Measurements from ENCODE around the gene DTL.
"Not testable (repeated sequence)": the region's sequence is repeated elsewhere in the genome, so short reads cannot be mapped to it uniquely, and the experiment has no call there.

Gene DTL

DNA sequence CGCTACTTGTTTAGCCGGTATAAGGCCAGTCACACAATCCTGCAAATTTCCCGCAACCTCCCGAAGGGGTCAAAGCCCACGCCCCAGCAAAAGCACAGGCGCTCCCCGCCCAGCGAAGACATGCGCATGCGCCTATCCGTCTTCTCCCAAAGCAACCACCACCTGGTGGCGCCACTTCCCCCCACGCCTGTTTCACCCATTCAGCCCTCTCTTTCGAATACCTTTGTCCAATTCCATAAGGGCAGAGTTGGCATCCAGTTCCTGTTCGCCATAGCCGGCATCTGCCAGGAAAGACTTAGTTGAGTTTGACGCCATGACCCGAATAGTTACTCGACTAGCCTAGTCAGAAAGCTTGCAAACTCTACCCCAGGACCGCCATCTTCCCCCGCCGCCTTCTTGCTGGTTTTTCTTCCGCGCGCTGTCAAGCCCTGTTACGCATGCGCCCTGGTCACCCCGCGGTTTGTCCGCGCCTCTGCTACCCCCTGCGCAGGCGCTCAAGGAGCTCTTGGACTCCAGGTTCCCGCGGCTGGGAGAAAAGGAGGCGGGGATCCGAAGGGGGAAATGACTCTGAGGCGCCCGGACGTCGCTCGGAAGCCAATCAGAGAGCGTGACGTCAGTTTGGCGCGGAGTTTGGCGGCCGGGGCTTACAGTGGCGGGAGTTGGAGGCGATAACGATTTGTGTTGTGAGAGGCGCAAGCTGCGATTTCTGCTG lies at the start of gene DTL, which contains the start of gene INTS7:
DTL (plus strand) TSS at position 626 of the 712 bp plus-strand sequence. CDS start 143 bp downstream, outside the sequence.
INTS7 (minus strand) TSS at position 435 of the 712 bp plus-strand sequence; CDS start at position 315, 120 bp downstream.
- peak; percentile 99 for DNase-seq (ENCODE audit: low read depth)

DNA sequence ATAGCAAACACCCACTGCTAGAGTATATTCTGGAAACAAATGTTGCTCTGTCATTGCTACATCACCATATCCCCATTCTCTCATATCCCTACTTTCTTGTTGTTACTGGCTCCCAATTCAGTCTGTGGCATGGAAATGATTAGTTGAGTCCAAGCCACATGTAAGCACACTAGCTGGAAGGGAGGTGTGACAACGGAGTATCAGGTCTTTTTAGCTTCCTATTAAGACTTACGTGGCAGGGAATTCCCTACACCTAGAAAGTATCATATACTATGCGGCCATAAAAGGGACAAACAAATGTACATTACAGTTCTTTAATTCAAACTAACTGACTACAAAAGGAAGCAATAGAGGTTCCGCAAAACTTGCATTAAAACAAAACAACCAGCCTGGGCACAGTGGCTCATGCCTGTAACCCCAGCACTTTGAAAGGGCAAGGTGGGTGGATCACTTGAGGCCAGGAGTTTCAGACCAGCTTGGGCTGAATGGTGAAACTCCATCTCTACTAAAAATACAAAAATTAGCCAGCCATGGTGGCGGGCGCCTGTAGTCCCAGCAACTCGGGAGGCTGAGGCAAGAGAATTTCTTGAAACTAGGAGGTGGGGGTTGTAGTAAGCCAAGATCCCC lies 48.8 kb upstream of the DTL start:
- DNase-seq (ENCODE audit: low read depth): no peak

- DNase-seq (ENCODE audit: low read depth): no peak
Measured at GRCh38 chr1:211991695-211992094, 43.9 kb upstream of the DTL start.

DNA sequence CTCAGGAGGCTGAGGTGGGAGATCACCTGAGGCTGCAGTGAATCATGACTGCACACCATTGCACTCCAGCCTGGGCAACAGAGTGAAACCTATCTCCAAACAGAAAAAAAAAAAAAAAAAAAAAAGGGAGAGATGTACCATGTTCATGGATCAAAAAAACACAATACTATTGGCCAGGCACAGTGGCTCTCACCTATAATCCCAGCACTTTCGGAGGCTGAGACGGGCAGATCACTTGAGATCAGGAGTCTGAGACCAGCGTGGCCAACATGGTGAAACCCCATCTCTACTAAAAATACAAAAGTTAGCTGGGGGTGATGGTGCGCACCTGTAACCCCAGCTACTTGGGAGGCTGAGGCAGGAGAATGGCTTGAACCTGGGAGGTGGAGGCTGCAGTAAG lies 38.1 kb upstream of the DTL start:
- not testable (repeated sequence) for DNase-seq (ENCODE audit: low read depth)

DNA sequence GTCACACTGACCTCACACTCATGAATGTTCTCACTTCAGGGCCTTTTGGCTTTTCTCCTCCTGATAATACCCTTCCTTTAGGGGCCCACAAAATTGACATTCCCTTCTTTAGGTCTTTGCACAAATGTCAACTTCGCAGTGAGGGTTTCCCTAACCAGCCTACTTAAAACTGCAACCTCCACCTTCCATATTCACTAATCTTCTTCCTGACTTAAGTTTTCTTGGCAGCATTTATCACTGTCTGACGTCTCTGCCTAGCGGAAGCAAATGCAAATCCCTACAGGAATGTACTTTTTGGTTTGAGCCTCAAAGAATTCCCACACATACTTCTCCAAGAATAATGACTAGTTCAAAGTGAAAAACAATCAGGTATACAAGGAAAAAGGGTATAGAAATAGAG lies 33.0 kb upstream of the DTL start:
- no peak for DNase-seq (ENCODE audit: low read depth)

- DNase-seq (ENCODE audit: low read depth): no peak
Measured at GRCh38 chr1:212004895-212005608, 30.5 kb upstream of the DTL start.

GRCh38 chr1:212007178-212007577 lies 28.4 kb upstream of the DTL start:
- DNase-seq (ENCODE audit: low read depth): no peak

- DNase-seq (ENCODE audit: low read depth): no peak
Measured at GRCh38 chr1:212007886-212008285, 27.7 kb upstream of the DTL start.

- DNase-seq (ENCODE audit: low read depth): no peak
Measured at GRCh38 chr1:212009561-212009960, 26.0 kb upstream of the DTL start.

DNA sequence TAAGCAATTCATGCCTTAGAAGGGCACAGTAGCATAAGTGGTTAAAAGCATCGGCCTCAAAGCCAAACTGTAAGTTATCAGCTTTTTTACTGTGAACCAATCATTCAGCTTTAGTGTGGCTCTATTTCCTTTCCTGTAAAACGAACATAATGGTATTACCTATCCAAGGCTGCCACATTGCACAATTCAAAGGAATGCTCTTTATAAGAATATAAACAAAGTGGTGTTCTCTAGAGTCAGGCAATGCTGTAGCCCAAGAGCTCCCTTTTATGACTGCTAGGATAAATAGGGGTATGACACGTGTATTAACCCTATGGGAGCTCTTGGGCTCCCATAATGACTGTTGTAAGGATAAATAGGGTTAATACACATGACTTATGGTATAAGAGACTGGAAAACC lies 25.5 kb upstream of the DTL start:
- no peak for DNase-seq (ENCODE audit: low read depth)

DNA sequence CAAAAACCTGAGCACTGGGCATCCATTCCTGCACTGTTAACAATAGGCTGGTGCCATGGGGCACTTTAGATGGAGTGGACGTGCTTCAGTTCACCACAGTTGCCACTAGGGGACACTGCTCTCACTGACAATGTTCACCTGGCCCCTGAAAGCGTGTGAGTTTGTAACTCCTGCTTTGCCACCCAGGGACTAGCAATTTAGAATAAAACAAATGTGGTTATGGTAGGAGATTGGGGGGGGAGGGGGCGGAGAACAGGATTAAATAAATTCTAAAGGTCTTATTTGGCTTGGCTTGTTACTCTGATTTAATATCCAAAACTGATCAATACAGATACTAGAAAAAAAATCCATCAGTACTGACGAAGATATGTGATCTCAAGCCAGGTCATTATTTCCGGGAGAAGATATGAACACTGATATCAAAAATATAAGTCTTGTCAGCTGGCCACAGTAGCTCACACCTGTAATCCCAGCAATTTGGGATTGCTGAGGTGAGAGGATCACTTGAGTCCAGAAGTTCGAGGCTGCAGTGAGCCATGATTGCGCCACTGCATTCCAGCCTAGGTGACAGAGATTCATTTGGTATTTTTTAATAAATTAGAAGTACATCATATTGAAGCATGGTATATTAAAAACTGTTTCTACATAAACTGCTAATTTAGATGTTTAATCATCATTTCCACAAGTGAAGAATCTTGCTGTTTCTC lies 23.4 kb upstream of the DTL start:
- DNase-seq (ENCODE audit: low read depth): peak; percentile 77

DNA sequence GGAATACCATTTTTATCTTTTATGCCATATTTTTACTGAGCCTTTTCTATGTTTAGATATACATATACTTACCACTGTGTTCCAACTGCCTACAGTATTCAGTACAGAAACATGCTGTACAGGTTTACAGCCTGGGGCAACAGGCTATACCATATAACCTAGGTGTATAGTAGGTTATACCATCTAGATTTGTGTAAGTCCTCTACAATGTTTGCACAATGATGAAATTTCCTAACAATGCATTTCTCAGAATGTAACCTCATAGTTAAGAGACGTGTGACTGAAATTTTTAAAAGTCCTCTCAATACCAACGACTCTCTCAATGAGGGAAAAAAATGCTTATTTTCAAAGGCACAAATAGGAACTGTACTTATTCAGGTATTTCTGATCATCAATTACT lies 21.9 kb upstream of the DTL start:
- DNase-seq (ENCODE audit: low read depth): no peak

DNA sequence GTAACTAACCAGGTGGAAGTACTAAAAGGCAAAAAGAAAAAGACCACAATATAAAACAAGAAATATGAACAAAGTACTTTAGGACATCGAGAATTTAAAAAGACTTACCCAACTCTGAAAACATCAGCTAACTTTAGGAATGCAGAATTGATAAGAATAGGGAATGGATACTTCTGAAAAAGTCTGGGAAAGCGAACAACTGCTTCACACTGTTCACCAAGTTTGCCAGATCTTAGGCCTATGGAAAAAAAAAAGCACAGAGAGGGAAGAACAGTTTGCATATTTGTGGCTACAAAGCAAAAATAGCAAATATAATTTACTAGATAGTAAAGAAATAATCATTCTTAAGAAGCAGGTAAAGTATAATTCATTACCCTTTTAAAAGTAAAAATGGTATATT lies 14.6 kb upstream of the DTL start:
- DNase-seq (ENCODE audit: low read depth): no peak

DNA sequence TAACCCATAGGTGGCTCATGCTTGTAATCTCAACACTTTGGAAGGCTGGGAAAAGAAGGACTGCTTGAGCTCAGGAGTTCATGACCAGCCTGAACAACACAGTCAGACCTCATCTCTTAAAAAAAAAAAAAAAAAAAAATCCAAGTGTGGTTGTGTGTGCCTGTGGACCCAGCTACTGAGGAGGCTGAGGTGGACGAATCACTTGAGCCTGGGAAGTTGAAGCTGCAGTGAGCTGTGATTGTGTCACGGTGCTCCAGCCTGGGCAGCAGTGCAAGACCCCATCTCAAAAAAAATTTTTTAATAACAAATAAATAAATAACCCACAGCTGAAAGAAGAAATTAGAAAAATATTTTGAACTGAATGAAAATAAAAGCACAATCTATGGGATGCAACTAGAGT lies 14.0 kb upstream of the DTL start:
- peak; percentile 29 for DNase-seq (ENCODE audit: low read depth)

GRCh38 chr1:212022908-212023307 lies 12.6 kb upstream of the DTL start:
- not testable (repeated sequence) for DNase-seq (ENCODE audit: low read depth)

DNA sequence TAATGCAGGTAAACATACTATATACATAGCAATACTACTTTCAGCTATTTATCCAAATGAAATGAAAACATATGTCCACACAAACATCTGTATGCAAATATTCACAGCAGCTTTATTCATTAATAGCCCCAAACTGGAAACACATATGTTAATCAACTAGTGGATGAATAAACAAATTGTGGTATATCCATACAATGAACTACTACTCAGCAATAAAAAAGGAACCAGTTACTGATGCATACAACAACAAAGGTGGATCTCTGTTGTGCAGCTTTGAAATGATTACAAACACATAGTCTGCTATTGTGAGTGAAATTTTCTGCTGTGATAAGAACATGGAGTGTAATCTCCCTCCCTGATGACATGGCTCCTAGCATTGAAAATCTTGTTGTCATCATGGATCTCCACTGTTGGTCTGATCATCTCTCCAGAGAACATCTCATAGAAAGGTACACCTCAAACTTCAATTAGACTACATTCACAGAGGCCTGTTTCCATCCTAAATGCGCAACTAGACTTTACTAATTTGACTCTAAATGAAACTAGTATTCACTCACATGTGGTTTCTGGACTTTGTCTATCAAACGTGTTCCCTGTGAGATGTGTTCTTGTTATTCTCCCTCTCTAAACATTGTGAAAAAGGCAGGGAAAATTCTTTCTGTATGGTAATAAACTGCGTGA lies 10.9 kb upstream of the DTL start:
- DNase-seq (ENCODE audit: low read depth): no peak

- not testable (repeated sequence) for DNase-seq (ENCODE audit: low read depth)
Measured at GRCh38 chr1:212027727-212028126, 7.8 kb upstream of the DTL start.

DNA sequence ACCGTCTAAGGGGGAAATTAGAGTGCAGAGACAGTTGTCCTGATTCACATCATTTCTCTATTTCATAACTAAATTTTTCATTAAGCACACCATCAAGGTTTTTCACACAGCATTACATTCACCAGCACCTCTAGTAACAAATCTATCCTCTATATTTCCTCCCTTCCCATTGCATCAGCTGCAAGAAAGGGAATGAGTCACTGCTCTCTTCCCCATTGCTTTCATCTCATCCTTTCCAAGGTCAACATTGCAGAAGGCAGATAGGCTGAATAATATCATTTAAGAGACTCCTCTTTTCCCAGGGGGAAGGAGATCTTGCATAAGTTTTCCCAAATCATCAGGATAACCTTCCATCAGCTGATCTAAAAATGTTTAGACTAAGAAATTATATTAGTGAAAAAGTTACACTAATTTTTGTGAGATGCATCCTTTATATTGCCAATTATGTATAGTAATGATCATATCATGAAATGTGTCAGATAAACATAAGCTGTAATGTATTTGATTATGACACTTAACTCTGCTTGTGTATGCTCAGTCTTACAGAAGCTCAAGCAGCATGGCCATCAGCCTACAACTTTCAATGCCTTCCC lies 4.5 kb upstream of the DTL start:
- DNase-seq (ENCODE audit: low read depth): peak; percentile 89

DNA sequence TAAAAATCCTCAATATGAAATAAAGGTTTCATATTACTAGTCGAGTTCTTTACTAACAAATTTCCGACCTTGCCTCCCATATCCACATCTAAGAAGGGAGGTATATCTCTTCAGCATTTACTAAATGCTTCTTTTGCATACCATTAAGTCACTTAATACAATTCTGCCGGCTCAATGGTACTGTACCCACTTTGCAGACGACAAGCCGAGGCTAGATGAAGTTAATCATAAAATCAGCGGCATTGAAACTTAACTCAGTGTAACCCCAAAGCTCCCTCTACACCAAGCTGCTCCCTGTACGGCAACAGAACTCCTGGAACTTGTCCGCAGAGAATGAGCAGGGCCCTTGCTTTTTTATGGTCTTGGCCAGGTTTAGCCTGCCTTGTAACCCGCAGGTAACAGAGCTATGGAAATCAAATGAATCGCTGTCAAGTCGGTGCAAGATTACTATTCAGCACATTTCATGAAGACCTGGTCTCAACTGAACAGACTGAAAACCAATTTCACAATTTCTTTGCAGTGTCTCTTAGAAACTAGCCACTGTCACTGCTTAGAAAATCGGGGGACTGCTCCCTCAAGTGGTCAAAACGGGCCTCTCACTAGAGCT lies 929 bp upstream of the DTL start:
- no peak for DNase-seq (ENCODE audit: low read depth)

DNA sequence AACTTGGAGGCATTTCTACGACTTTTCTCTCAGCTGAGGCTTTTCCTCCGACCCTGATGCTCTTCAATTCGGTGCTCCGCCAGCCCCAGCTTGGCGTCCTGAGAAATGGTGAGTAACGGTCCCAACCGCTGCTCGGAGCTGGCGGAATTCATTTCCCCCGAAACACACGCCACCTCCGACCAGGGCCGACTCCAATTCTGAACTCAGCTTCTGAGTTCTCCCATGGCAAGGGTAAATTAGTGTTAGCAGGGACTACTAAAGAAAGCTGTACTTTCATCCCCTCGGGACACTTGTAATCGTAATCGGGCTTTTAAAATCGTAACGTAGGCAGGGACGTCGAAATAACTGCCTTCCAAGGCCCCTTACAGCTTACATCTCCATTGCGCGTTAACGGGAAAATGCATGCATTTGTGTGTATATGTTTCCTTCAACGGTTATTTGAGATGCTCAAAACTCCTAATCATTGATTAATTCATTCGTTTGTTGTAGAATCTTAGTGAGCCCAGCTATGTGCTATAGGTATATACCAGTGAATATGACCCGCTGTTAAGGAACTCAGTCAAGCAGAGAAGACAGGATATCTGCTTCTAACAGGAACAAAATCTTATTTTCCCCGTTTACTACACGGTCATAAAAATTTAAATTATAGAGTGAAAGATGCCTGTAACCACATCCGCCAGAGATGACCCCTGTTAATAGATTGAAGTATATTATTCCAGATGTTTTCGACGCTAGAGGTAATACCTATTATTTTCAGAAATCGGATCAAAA lies 472 bp downstream of the DTL start:
- DNase-seq (ENCODE audit: low read depth): peak; percentile 25

Measured in ELR (cell line).